ENCODE data around the gene AP2A1.
A peak's percentile ranks its signal among the peaks of the same experiment; 100 is the strongest.

Gene AP2A1

GRCh38 chr19:49752701-49753100, 14.1 kb upstream of the AP2A1 start:
- no peak overlapping the region for H3K4me3 ChIP-seq (ENCODE audit: control insufficient read depth in 1 of 7, extremely low read depth in 1 of 7, insufficient read depth in 4 of 7, low read depth in 2 of 7, low read length in 6 of 7)
- no peaks in the 10 kb centered on the region for H3K36me3 ChIP-seq (ENCODE audit: control insufficient read depth in 4 of 4, insufficient read depth in 4 of 4, low read length in 3 of 4)
- 100% methylated on average over 1 of the region's 1 CpG for WGBS (ENCODE audit: insufficient coverage)
- ChIA-PET CTCF (interaction anchor here (1.3 kb wide), 1 partner anchor 22 kb away, joined by 3 read pairs; no protein-coding TSS in a partner anchor), POLR2A (no interaction called here)
- H3K27me3 ChIP-seq (replicated peaks in 2 of 5; ENCODE audit: control insufficient read depth in 4 of 5, insufficient read depth in 5 of 5, low read length in 4 of 5), result no peaks in the 10 kb centered on the region
- DNase-seq, result no peak
- H3K27ac ChIP-seq (ENCODE audit: insufficient read depth in 1 of 2, low read depth in 1 of 2, low read length in 2 of 2, poor library complexity in 1 of 2, severe bottlenecking in 2 of 2), result no peak overlapping the region
- H3K9me3 ChIP-seq (ENCODE audit: control extremely low read depth in 1 of 5, control insufficient read depth in 4 of 5, insufficient read depth in 2 of 5, low read depth in 1 of 5, low read length in 4 of 5), result peaks cover 2 to 18% (median 5%) of the 10 kb centered on the region in 5 experiments
- H3K4me1 ChIP-seq (ENCODE audit: control extremely low read depth in 1 of 4, control insufficient read depth in 4 of 4, insufficient read depth in 4 of 4, low read length in 3 of 4), result no peaks in the 10 kb centered on the region

GRCh38 chr19:49755956-49756355, 10.8 kb upstream of the AP2A1 start:
- CTCF ChIA-PET, result interaction anchor here (0.7 to 0.8 kb wide), 2 partner anchors 20 to 54 kb away, joined by 4 read pairs; no protein-coding TSS in a partner anchor
- no peaks in the 10 kb centered on the region for H3K4me1 ChIP-seq (ENCODE audit: control extremely low read depth in 1 of 4, control insufficient read depth in 4 of 4, insufficient read depth in 4 of 4, low read length in 3 of 4)
- no peaks in the 10 kb centered on the region for H3K27me3 ChIP-seq (replicated peaks in 2 of 5; ENCODE audit: control insufficient read depth in 4 of 5, insufficient read depth in 5 of 5, low read length in 4 of 5)
- H3K9me3 ChIP-seq (ENCODE audit: control extremely low read depth in 1 of 5, control insufficient read depth in 4 of 5, insufficient read depth in 2 of 5, low read depth in 1 of 5, low read length in 4 of 5), result peaks cover 2 to 18% (median 5%) of the 10 kb centered on the region in 5 experiments
- H3K36me3 ChIP-seq (ENCODE audit: control insufficient read depth in 4 of 4, insufficient read depth in 4 of 4, low read length in 3 of 4), result no peaks in the 10 kb centered on the region
- no CpG with 5 or more reads among the region's 3 CpGs for WGBS (ENCODE audit: insufficient coverage)
- no peak for DNase-seq
- H3K4me3 ChIP-seq (ENCODE audit: control insufficient read depth in 1 of 7, extremely low read depth in 1 of 7, insufficient read depth in 4 of 7, low read depth in 2 of 7, low read length in 6 of 7), result no peak overlapping the region
- POLR2A ChIA-PET, result no interaction called here
- H3K27ac ChIP-seq (ENCODE audit: insufficient read depth in 1 of 2, low read depth in 1 of 2, low read length in 2 of 2, poor library complexity in 1 of 2, severe bottlenecking in 2 of 2), result no peak overlapping the region

- ChIA-PET CTCF (no interaction called here), POLR2A (no interaction called here)
- Histone ChIP-seq H3K4me1 (ENCODE audit: control extremely low read depth in 1 of 4, control insufficient read depth in 4 of 4, insufficient read depth in 4 of 4, low read length in 3 of 4) (peaks cover 0 to 10% (median 2%) of the 10 kb centered on the region in 4 experiments), H3K27me3 (replicated peaks in 2 of 5; ENCODE audit: control insufficient read depth in 4 of 5, insufficient read depth in 5 of 5, low read length in 4 of 5) (no peaks in the 10 kb centered on the region), H3K36me3 (ENCODE audit: control insufficient read depth in 4 of 4, insufficient read depth in 4 of 4, low read length in 3 of 4) (no peaks in the 10 kb centered on the region), H3K9me3 (ENCODE audit: control extremely low read depth in 1 of 5, control insufficient read depth in 4 of 5, insufficient read depth in 2 of 5, low read depth in 1 of 5, low read length in 4 of 5) (peaks cover 0 to 15% (median 2%) of the 10 kb centered on the region in 5 experiments), H3K4me3 (ENCODE audit: control insufficient read depth in 1 of 7, extremely low read depth in 1 of 7, insufficient read depth in 4 of 7, low read depth in 2 of 7, low read length in 6 of 7) (no peak overlapping the region), H3K27ac (ENCODE audit: insufficient read depth in 1 of 2, low read depth in 1 of 2, low read length in 2 of 2, poor library complexity in 1 of 2, severe bottlenecking in 2 of 2) (no peak overlapping the region)
- 66% methylated on average over 7 of the region's 7 CpGs for WGBS (ENCODE audit: insufficient coverage)
- no peak for DNase-seq
Measured at GRCh38 chr19:49758292-49758691, 8.5 kb upstream of the AP2A1 start.

GRCh38 chr19:49761249-49761624, 5.6 kb upstream of the AP2A1 start:
- no peak for DNase-seq
- Histone ChIP-seq H3K9me3 (ENCODE audit: control extremely low read depth in 1 of 5, control insufficient read depth in 4 of 5, insufficient read depth in 2 of 5, low read depth in 1 of 5, low read length in 4 of 5) (peaks cover 0 to under 1% (median under 1%) of the 10 kb centered on the region in 5 experiments), H3K27ac (ENCODE audit: insufficient read depth in 1 of 2, low read depth in 1 of 2, low read length in 2 of 2, poor library complexity in 1 of 2, severe bottlenecking in 2 of 2) (peak overlapping the region in 1 of 2 experiments; percentile 52), H3K27me3 (replicated peaks in 2 of 5; ENCODE audit: control insufficient read depth in 4 of 5, insufficient read depth in 5 of 5, low read length in 4 of 5) (no peaks in the 10 kb centered on the region), H3K36me3 (ENCODE audit: control insufficient read depth in 4 of 4, insufficient read depth in 4 of 4, low read length in 3 of 4) (no peaks in the 10 kb centered on the region), H3K4me3 (ENCODE audit: control insufficient read depth in 1 of 7, extremely low read depth in 1 of 7, insufficient read depth in 4 of 7, low read depth in 2 of 7, low read length in 6 of 7) (no peak overlapping the region), H3K4me1 (ENCODE audit: control extremely low read depth in 1 of 4, control insufficient read depth in 4 of 4, insufficient read depth in 4 of 4, low read length in 3 of 4) (peaks cover 0 to 10% (median 7%) of the 10 kb centered on the region in 4 experiments)
- ChIA-PET POLR2A (no interaction called here), CTCF (interaction anchor here (0.5 to 1.2 kb wide), 2 partner anchors 66 to 76 kb away, joined by 4 read pairs; no protein-coding TSS in a partner anchor)
- no CpG with 5 or more reads among the region's 1 CpG for WGBS (ENCODE audit: insufficient coverage)

- Histone ChIP-seq H3K27ac (ENCODE audit: insufficient read depth in 1 of 2, low read depth in 1 of 2, low read length in 2 of 2, poor library complexity in 1 of 2, severe bottlenecking in 2 of 2) (peak overlapping the region in 1 of 2 experiments; percentile 52), H3K36me3 (ENCODE audit: control insufficient read depth in 4 of 4, insufficient read depth in 4 of 4, low read length in 3 of 4) (no peaks in the 10 kb centered on the region), H3K9me3 (ENCODE audit: control extremely low read depth in 1 of 5, control insufficient read depth in 4 of 5, insufficient read depth in 2 of 5, low read depth in 1 of 5, low read length in 4 of 5) (no peaks in the 10 kb centered on the region), H3K27me3 (replicated peaks in 2 of 5; ENCODE audit: control insufficient read depth in 4 of 5, insufficient read depth in 5 of 5, low read length in 4 of 5) (no peaks in the 10 kb centered on the region), H3K4me3 (ENCODE audit: control insufficient read depth in 1 of 7, extremely low read depth in 1 of 7, insufficient read depth in 4 of 7, low read depth in 2 of 7, low read length in 6 of 7) (peak overlapping the region in 1 of 7 experiments; percentile 24), H3K4me1 (ENCODE audit: control extremely low read depth in 1 of 4, control insufficient read depth in 4 of 4, insufficient read depth in 4 of 4, low read length in 3 of 4) (peaks cover 0 to 10% (median 7%) of the 10 kb centered on the region in 4 experiments)
- WGBS (ENCODE audit: insufficient coverage), result 86% methylated on average over 11 of the region's 16 CpGs
- DNase-seq, result peak; percentile 67 to 73 (median 72)
- POLR2A ChIA-PET, result no interaction called here
- CTCF ChIA-PET, result interaction anchor here (1.2 kb wide), 1 partner anchor 77 kb away, joined by 4 read pairs; no protein-coding TSS in a partner anchor
Measured at GRCh38 chr19:49761625-49762311, 5.0 kb upstream of the AP2A1 start.

- no peaks in the 10 kb centered on the region for H3K27me3 ChIP-seq (replicated peaks in 2 of 5; ENCODE audit: control insufficient read depth in 4 of 5, insufficient read depth in 5 of 5, low read length in 4 of 5)
- H3K4me3 ChIP-seq (ENCODE audit: control insufficient read depth in 1 of 7, extremely low read depth in 1 of 7, insufficient read depth in 4 of 7, low read depth in 2 of 7, low read length in 6 of 7), result no peak within 1 kb of the TSS
- no peaks in the 10 kb centered on the region for H3K36me3 ChIP-seq (ENCODE audit: control insufficient read depth in 4 of 4, insufficient read depth in 4 of 4, low read length in 3 of 4)
- H3K4me1 ChIP-seq (ENCODE audit: control extremely low read depth in 1 of 4, control insufficient read depth in 4 of 4, insufficient read depth in 4 of 4, low read length in 3 of 4), result peaks cover 7 to 21% (median 18%) of the 10 kb centered on the region in 4 experiments
- H3K9me3 ChIP-seq (ENCODE audit: control extremely low read depth in 1 of 5, control insufficient read depth in 4 of 5, insufficient read depth in 2 of 5, low read depth in 1 of 5, low read length in 4 of 5), result no peaks in the 10 kb centered on the region
- POLR2A ChIA-PET, result interaction anchor here (0.6 kb wide), 1 partner anchor 35 kb away, joined by 4 read pairs; no protein-coding TSS in a partner anchor
- 90% methylated on average over 3 of the region's 6 CpGs for WGBS (ENCODE audit: insufficient coverage)
- no peak within 1 kb of the TSS for H3K27ac ChIP-seq (ENCODE audit: insufficient read depth in 1 of 2, low read depth in 1 of 2, low read length in 2 of 2, poor library complexity in 1 of 2, severe bottlenecking in 2 of 2)
- DNase-seq, result no peak
- CTCF ChIA-PET, result interaction anchor here (0.7 to 1.2 kb wide), 3 partner anchors 46 to 81 kb away, joined by 3 to 4 read pairs (median 3); no protein-coding TSS in a partner anchor
Measured at GRCh38 chr19:49763230-49763629, 3.6 kb upstream of the AP2A1 start, which contains the start of gene TSKS. Gene TSKS (minus strand): TSS chr19:49763306. CDS start chr19:49763247, 59 bp downstream.

GRCh38 chr19:49764341-49764740, 2.5 kb upstream of the AP2A1 start:
- ChIA-PET CTCF (interaction anchor here (0.7 kb wide), 1 partner anchor 83 kb away, joined by 3 read pairs; no protein-coding TSS in a partner anchor), POLR2A (no interaction called here)
- H3K27me3 ChIP-seq (replicated peaks in 2 of 5; ENCODE audit: control insufficient read depth in 4 of 5, insufficient read depth in 5 of 5, low read length in 4 of 5), result no peaks in the 10 kb centered on the region
- H3K9me3 ChIP-seq (ENCODE audit: control extremely low read depth in 1 of 5, control insufficient read depth in 4 of 5, insufficient read depth in 2 of 5, low read depth in 1 of 5, low read length in 4 of 5), result no peaks in the 10 kb centered on the region
- 94% methylated on average over 8 of the region's 8 CpGs for WGBS (ENCODE audit: insufficient coverage)
- H3K4me3 ChIP-seq (ENCODE audit: control insufficient read depth in 1 of 7, extremely low read depth in 1 of 7, insufficient read depth in 4 of 7, low read depth in 2 of 7, low read length in 6 of 7), result no peak overlapping the region
- DNase-seq, result no peak
- no peak overlapping the region for H3K27ac ChIP-seq (ENCODE audit: insufficient read depth in 1 of 2, low read depth in 1 of 2, low read length in 2 of 2, poor library complexity in 1 of 2, severe bottlenecking in 2 of 2)
- peaks cover 7 to 23% (median 21%) of the 10 kb centered on the region in 4 experiments for H3K4me1 ChIP-seq (ENCODE audit: control extremely low read depth in 1 of 4, control insufficient read depth in 4 of 4, insufficient read depth in 4 of 4, low read length in 3 of 4)
- peaks cover 0 to 2% (median 0%) of the 10 kb centered on the region in 4 experiments for H3K36me3 ChIP-seq (ENCODE audit: control insufficient read depth in 4 of 4, insufficient read depth in 4 of 4, low read length in 3 of 4)
